Liver (tissue), 9 donors: ENCODE data around the gene CYP11A1. TPM values are rescaled to one million over a fixed set of nuclear protein-coding genes. Genes with fewer than 3 reads are reported as not detected.

ENCODE experiments used
- DNase-seq: peaks from one replicate; pipeline ENCODE4 v3.0.0-alpha.2; 2017; ENCODE audit warnings: low spot score
- H3K27ac ChIP-seq, 2 donors: one replicate each; pipeline ENCODE4 v1.7.0; 2013; ENCODE audit warnings: inconsistent platforms in 2 of 2, low read length in 2 of 2, control low read depth in 1 of 2, low read depth in 1 of 2, mild to moderate bottlenecking in 1 of 2
- H3K27me3 ChIP-seq, 4 donors: one replicate each; pipeline versions ENCODE4 v1.6.1 to v1.7.0; 2013; ENCODE audit warnings: low read length in 3 of 4, inconsistent platforms in 1 of 4, mild to moderate bottlenecking in 1 of 4, moderate library complexity in 1 of 4; ENCODE audit not compliant: control insufficient read depth in 4 of 4, insufficient read depth in 4 of 4
- H3K36me3 ChIP-seq, 4 donors: one replicate each; pipeline versions ENCODE4 v1.6.1 to v1.7.0; 2013; ENCODE audit warnings: low read length in 3 of 4, mild to moderate bottlenecking in 3 of 4, low read depth in 1 of 4, moderate library complexity in 1 of 4; ENCODE audit not compliant: control insufficient read depth in 4 of 4, insufficient read depth in 3 of 4
- H3K4me1 ChIP-seq, 4 donors: one replicate each; pipeline versions ENCODE4 v1.6.1 to v1.7.0; 2013; ENCODE audit warnings: low read length in 3 of 4, mild to moderate bottlenecking in 3 of 4, moderate library complexity in 1 of 4; ENCODE audit not compliant: control insufficient read depth in 4 of 4, insufficient read depth in 4 of 4
- H3K4me3 ChIP-seq, 3 donors: one replicate each; pipeline versions ENCODE4 v1.6.1 to v1.7.0; 2013; ENCODE audit warnings: low read length in 3 of 3, control low read depth in 1 of 3, low read depth in 1 of 3, mild to moderate bottlenecking in 1 of 3
- H3K9ac ChIP-seq, 2 donors: one replicate each; pipeline ENCODE4 v1.7.0; 2013; ENCODE audit warnings: low read length in 2 of 2, mild to moderate bottlenecking in 2 of 2, moderate library complexity in 2 of 2, control low read depth in 1 of 2, low read depth in 1 of 2
- H3K9me3 ChIP-seq, 4 donors: one replicate each; pipeline versions ENCODE4 v1.6.1 to v1.7.0; 2013; ENCODE audit warnings: low read length in 3 of 4; ENCODE audit not compliant: control insufficient read depth in 4 of 4
- ATF3 ChIP-seq: IDR thresholded peaks from 2 replicates; pipeline ENCODE4 v1.6.1; 2016; ENCODE audit warnings: antibody characterized with exemption
- CTCF ChIP-seq: fragments of 150-350 bp; IDR thresholded peaks from 2 replicates; pipeline ENCODE4 v1.5.1; 2017; ENCODE audit warnings: improper control_type of control experiment, low read depth, low read length; ENCODE audit not compliant: missing input control
- EGR1 ChIP-seq, 2 donors: IDR thresholded peaks; 2 replicates each; pipeline ENCODE4 v1.6.1; 2016 to 2018; ENCODE audit warnings: antibody characterized with exemption in 2 of 2, low read depth in 2 of 2
- FOXA1 ChIP-seq: IDR thresholded peaks from 2 replicates; pipeline ENCODE4 v1.6.1; 2016; ENCODE audit warnings: antibody characterized with exemption
- FOXA2 ChIP-seq: IDR thresholded peaks from 2 replicates; pipeline ENCODE4 v1.6.1; 2016; ENCODE audit warnings: antibody characterized with exemption
- GABPA ChIP-seq, 2 donors: IDR thresholded peaks in 1 of 2; conservative IDR thresholded peaks in 1 of 2; 2 replicates each; pipeline ENCODE4 v1.6.1; 2016; ENCODE audit warnings: antibody characterized with exemption in 2 of 2, mild to moderate bottlenecking in 1 of 2, moderate library complexity in 1 of 2
- HNF4A ChIP-seq, 2 donors: conservative IDR thresholded peaks; 2 replicates each; pipeline ENCODE4 v1.6.1; 2016; ENCODE audit warnings: antibody characterized with exemption in 2 of 2, mild to moderate bottlenecking in 2 of 2
- HNF4G ChIP-seq: IDR thresholded peaks from 2 replicates; pipeline ENCODE4 v1.6.1; 2016; ENCODE audit warnings: antibody characterized with exemption
- JUND ChIP-seq, 2 donors: IDR thresholded peaks; 2 replicates each; pipeline ENCODE4 v1.6.1; 2016; ENCODE audit warnings: antibody characterized with exemption in 2 of 2
- NR2F2 ChIP-seq: IDR thresholded peaks from 2 replicates; pipeline ENCODE4 v1.6.1; 2016; ENCODE audit warnings: antibody characterized with exemption
- RAD21 ChIP-seq, 2 donors: IDR thresholded peaks; 2 replicates each; pipeline ENCODE4 v1.6.1; 2016; ENCODE audit warnings: antibody characterized with exemption in 2 of 2, mild to moderate bottlenecking in 2 of 2
- REST ChIP-seq: IDR thresholded peaks from 2 replicates; pipeline ENCODE4 v1.6.1; 2016; ENCODE audit warnings: antibody characterized with exemption, mild to moderate bottlenecking
- RXRA ChIP-seq, 2 donors: IDR thresholded peaks; 2 replicates each; pipeline ENCODE4 v1.6.1; 2017 to 2018; ENCODE audit warnings: antibody characterized with exemption in 2 of 2, mild to moderate bottlenecking in 1 of 2
- SP1 ChIP-seq: IDR thresholded peaks from 2 replicates; pipeline ENCODE4 v1.6.1; 2018; ENCODE audit warnings: antibody characterized with exemption, mild to moderate bottlenecking
- TAF1 ChIP-seq: conservative IDR thresholded peaks from 2 replicates; pipeline ENCODE4 v1.6.1; 2016; ENCODE audit warnings: antibody characterized with exemption, mild to moderate bottlenecking
- YY1 ChIP-seq: IDR thresholded peaks from 2 replicates; pipeline ENCODE4 v1.6.1; 2016; ENCODE audit warnings: antibody characterized with exemption, mild to moderate bottlenecking
- WGBS: extraction: QIAGEN DNeasy Blood & Tissue Kit; methylation state at CpG from one replicate; pipeline ENCODE4 v1.1.7; 2013; 5-methylcytosine and 5-hydroxymethylcytosine counted together
- polyA plus RNA-seq, 2 donors: library from polyadenylated mRNA; stranded (reverse) in 1 of 2; unstranded in 1 of 2; fragments of 200-250 nt in 1 of 2; fragments of >200 nt in 1 of 2; fragmentation: Nextera tagmentation in 1 of 2; extraction: Ambion mirVana in 1 of 2; gene quantifications; one replicate each; pipeline versions ENCODE4 v1.2.1 to v1.2.3, GENCODE V29; 2013 to 2015
- total RNA-seq, 2 donors: library from RNA; depleted of rRNA; stranded (reverse); fragments of >200 nt; gene quantifications; one replicate each; pipeline ENCODE4 v1.2.3, GENCODE V29; 2014
- TF ChIP-seq, protein P1 (sequence below): IDR thresholded peaks from 2 replicates; pipeline ENCODE4 v1.6.1; 2016; ENCODE audit warnings: antibody characterized with exemption
- TF ChIP-seq, protein P2 (sequence below): IDR thresholded peaks from 2 replicates; pipeline ENCODE4 v1.6.1; 2016; ENCODE audit warnings: antibody characterized with exemption
- donor health status: healthy.
- donor health status: healthy.
- donor health status: healthy.
- donor health status: healthy.
- donor health status: healthy.

The CYP11A1 gene
- total and polyA plus RNA-seq, 4 donors = 0.47 to 2.3 (median 1.9) TPM

- H3K4me3 ChIP-seq = no peak overlapping the region
- DNase-seq = no peak
- no peaks in the 10 kb centered on the region for H3K36me3 ChIP-seq
- no peak overlapping the region for H3K27ac ChIP-seq
- H3K27me3 ChIP-seq = no peaks in the 10 kb centered on the region
- TF ChIP-seq ATF3 (no peak), RAD21 (IDR thresholded peaks at IDR 0.05) (no peak), NR2F2 (no peak), GABPA (IDR thresholded peaks at IDR 0.05 in 1 of 2, conservative IDR thresholded peaks at IDR 0.05 in 1 of 2) (no peak), HNF4A (conservative IDR thresholded peaks at IDR 0.05) (no peak), TAF1 (no peak), HNF4G (no peak), JUND (IDR thresholded peaks at IDR 0.05) (no peak), REST (no peak), SP1 (no peak), YY1 (no peak), EGR1 (IDR thresholded peaks at IDR 0.05; ENCODE audit: low read depth in 2 of 2) (no peak), CTCF (no peak), FOXA2 (no peak)
- TF ChIP-seq, protein P1, sequence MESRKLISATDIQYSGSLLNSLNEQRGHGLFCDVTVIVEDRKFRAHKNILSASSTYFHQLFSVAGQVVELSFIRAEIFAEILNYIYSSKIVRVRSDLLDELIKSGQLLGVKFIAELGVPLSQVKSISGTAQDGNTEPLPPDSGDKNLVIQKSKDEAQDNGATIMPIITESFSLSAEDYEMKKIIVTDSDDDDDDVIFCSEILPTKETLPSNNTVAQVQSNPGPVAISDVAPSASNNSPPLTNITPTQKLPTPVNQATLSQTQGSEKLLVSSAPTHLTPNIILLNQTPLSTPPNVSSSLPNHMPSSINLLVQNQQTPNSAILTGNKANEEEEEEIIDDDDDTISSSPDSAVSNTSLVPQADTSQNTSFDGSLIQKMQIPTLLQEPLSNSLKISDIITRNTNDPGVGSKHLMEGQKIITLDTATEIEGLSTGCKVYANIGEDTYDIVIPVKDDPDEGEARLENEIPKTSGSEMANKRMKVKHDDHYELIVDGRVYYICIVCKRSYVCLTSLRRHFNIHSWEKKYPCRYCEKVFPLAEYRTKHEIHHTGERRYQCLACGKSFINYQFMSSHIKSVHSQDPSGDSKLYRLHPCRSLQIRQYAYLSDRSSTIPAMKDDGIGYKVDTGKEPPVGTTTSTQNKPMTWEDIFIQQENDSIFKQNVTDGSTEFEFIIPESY = no peak
- no peak overlapping the region for H3K9ac ChIP-seq
- H3K4me1 ChIP-seq = no peaks in the 10 kb centered on the region
- 86% methylated on average over 7 of the region's 7 CpGs for WGBS
- no peaks in the 10 kb centered on the region for H3K9me3 ChIP-seq
These were observed 41.4 kb upstream of the CYP11A1 start for GRCh38 chr15:74408815-74409214.

- peaks cover 0 to 3% (median 0%) of the 10 kb centered on the region in 4 donors for H3K4me1 ChIP-seq
- H3K9me3 ChIP-seq = no peaks in the 10 kb centered on the region
- no peak overlapping the region for H3K27ac ChIP-seq
- 78% methylated on average over 2 of the region's 2 CpGs for WGBS
- H3K36me3 ChIP-seq = no peaks in the 10 kb centered on the region
- H3K9ac ChIP-seq = no peak overlapping the region
- H3K4me3 ChIP-seq = no peak overlapping the region
- no peak for DNase-seq
- no peak for TF ChIP-seq YY1
- TF ChIP-seq RXRA (IDR thresholded peaks at IDR 0.05) = no peak
- TF ChIP-seq NR2F2 = no peak
- no peak for TF ChIP-seq FOXA1
- TF ChIP-seq TAF1 = no peak
- TF ChIP-seq, protein P2, sequence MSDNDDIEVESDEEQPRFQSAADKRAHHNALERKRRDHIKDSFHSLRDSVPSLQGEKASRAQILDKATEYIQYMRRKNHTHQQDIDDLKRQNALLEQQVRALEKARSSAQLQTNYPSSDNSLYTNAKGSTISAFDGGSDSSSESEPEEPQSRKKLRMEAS = no peak
- no peak for TF ChIP-seq JUND (IDR thresholded peaks at IDR 0.05)
- no peak for TF ChIP-seq CTCF
- no peak for TF ChIP-seq FOXA2
- TF ChIP-seq, protein P1 = no peak
- no peak for TF ChIP-seq SP1
- no peak for TF ChIP-seq ATF3
- TF ChIP-seq HNF4G = no peak
- no peaks in the 10 kb centered on the region for H3K27me3 ChIP-seq
These were observed 40.9 kb upstream of the CYP11A1 start for GRCh38 chr15:74408385-74408784.
